HG03280 (cell line): ENCODE measurements around the gene CPSF6.
"Not testable (repeated sequence)": the region's sequence is repeated elsewhere in the genome, so short reads cannot be mapped to it uniquely, and the experiment has no call there.

ENCODE experiments used
- ATAC-seq: cut with Tn5 transposase; IDR thresholded peaks from one replicate; pipeline ENCODE4 v1.9.1; 2021; ENCODE audit warnings: mild to moderate bottlenecking, moderate library complexity; ENCODE audit not compliant: unreplicated experiment

Gene CPSF6, protein sequence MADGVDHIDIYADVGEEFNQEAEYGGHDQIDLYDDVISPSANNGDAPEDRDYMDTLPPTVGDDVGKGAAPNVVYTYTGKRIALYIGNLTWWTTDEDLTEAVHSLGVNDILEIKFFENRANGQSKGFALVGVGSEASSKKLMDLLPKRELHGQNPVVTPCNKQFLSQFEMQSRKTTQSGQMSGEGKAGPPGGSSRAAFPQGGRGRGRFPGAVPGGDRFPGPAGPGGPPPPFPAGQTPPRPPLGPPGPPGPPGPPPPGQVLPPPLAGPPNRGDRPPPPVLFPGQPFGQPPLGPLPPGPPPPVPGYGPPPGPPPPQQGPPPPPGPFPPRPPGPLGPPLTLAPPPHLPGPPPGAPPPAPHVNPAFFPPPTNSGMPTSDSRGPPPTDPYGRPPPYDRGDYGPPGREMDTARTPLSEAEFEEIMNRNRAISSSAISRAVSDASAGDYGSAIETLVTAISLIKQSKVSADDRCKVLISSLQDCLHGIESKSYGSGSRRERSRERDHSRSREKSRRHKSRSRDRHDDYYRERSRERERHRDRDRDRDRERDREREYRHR

DNA sequence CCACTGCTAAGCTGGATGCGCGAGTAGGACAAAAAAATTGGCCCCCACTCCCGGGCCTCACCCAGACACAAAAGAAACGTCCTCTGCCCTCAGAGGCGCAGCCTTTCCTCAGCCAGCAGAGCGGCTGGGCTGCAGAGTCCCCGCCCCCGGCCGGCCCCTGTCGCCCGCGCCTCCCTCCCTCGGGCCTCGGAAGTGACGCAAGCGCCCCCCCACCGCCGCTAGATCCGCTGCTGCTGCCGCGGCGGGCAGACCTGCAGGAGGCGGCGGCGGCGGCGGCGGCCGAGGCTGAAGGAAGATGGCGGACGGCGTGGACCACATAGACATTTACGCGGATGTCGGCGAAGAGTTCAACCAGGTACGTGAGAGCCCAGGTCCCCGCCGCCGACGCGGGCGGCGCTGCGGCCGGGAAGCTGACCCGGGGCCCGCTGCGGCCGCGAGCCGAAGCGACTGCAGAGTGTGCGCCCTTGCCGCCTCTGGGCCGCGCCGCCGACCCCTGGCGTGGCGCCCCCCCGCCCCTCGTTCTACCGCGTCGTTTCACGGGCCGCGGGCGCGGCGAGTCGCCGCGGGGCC lies at the start of gene CPSF6:
Gene CPSF6, plus strand, starts transcription at position 218 of the 570 bp plus-strand sequence. Its CDS starts 78 bp downstream, at position 296.
- ATAC-seq: peak; percentile 95

DNA sequence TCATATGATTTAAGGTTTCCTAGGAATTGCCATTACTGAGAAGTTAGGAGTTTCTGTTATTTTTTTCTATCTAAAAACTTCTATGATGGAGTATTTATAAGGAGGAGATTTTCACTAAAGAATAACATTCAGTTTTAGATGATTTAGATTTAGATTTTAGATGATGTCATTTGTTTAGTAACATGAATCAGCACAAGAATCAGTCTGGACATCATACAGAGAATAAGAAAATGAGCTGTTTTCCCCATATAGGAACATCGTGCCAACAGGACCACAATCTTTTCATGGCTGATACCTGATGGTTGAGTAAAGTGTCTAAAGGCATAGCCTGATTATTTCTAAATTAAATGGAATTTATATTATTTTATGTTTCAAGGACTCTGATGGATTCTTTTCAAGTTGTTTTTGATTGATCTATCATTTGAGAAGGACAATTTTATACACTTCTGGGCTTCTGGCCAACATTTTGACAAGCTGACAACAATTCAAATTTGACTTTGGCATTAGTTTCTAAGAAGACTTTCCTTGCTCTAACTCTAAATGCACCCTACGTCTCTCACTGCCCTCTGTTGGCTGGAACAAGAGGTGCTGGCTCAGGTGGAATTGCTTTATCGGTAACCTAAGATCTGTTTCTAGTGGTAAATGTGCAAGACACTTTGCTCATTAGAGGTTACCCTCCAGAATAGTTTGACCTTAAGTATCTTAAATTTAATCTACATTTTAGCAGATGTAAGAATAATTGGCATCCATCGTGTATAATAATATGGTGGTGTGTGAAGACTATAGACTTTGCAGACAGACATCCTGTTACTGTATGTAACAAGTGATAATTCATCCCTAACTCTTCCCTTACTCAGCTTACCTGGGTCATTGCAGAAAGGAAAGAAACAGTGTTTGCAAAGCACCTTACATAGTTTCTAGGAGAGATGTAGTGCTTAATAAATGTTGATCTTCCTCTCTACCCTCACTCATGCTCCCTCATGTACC lies 42.8 kb upstream of the CPSF6 start:
- ATAC-seq: no peak

DNA sequence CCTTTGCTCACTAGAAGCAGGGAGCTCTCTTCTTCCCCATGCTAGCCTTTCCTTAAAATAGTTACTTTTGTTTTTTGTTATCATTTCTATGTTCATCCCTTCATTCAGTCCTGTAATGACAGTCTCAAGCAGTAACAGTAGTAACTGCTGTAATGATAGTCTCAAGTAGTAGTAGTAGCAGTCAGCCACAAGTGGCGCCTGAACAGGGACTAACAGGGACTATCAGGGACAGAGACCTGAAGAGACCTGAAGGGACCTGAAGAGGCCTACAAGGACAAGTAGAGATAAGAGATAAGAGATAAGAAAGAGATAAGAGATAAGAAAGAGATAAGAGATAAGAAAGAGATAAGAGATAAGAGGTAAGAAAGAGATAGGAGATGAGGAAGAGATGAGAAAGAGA lies 39.4 kb upstream of the CPSF6 start:
- not testable (repeated sequence) for ATAC-seq

GRCh38 chr12:69204191-69204590 lies 35.2 kb upstream of the CPSF6 start:
- ATAC-seq: no peak

GRCh38 chr12:69210661-69211060 lies 28.7 kb upstream of the CPSF6 start:
- no peak for ATAC-seq

DNA sequence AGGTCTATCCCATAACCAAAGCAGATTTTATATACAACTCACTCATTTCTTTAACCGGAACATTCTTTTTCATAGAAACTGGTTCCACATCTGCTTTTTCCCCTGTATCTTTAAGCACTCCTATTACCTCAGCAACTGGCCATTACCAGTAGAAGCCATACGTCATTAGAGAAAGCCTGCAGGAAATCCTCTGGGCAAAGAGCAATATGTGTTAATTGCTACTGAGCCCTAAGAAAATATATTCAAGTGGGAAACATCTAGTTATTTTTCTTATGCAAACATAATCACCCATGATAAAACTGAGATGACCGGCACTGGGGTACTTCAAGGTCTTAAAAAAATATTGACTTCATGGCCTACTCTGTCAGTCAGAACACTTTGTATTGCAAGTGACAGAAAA lies 28.2 kb upstream of the CPSF6 start:
- ATAC-seq: no peak

DNA sequence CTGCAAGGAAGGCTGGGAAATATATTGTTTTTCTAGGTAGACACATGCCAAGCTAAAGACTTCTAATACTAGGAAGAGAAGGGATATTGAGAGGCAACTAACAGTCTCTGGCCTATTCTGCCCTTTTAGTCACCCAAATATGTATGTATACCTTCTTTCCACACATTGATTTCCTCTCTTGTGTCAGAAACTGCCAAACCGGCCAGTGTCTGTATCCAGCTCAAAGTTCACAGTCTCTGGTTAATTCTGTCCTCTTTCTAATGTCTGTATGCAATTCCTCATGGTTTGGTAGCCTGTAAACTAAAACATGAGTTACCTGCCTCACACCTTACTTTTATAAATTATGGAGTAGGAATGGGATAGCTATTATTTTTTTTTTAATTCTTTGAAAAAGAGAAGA lies 25.2 kb upstream of the CPSF6 start:
- no peak for ATAC-seq

GRCh38 chr12:69225251-69225910 lies 14.0 kb upstream of the CPSF6 start:
- no peak for ATAC-seq

DNA sequence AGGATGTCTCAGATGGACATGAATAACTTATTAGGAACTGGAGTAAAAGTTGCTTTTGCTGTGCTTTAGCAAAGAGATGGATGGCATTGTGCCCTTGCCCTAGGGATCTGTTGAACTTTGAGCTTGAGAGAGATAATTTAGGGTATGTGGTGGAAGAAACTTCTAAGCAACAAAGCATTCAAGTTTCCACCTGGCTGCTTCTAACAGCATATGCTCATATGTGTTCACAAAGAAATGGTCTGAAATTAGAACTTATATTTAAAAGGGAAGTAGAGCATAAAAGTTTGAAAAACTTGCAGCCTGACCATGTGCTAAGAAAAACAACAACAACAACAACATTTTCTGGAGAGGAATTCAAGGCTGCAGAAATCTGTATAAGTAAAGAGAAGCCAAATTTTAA lies 7.9 kb upstream of the CPSF6 start:
- no peak for ATAC-seq

GRCh38 chr12:69238589-69239351 lies 599 bp upstream of the CPSF6 start:
- peak; percentile 1 for ATAC-seq

GRCh38 chr12:69239922-69240630 lies 707 bp downstream of the CPSF6 start:
- peak; percentile 35 for ATAC-seq

DNA sequence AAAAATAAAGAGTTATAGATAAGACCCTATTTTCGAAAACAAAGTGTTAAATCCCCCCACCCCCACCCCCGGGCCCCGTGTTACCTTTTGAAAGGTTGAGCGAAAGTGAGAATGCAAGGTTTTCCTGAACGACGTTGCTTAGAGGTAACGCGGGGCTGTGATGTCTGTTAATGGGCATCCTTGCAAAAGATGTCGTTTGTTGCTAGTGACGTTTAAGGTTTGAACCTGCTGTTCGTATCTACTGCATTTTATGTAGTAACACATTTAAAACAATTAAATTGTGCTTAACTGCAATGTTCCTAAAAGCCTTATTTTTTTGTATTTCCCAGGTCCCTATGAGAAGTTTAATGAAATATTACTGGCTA lies 1.2 kb downstream of the CPSF6 start:
- ATAC-seq: no peak

GRCh38 chr12:69241438-69242092 lies 2.2 kb downstream of the CPSF6 start:
- ATAC-seq: no peak

- peak; percentile 20 for ATAC-seq
These were observed 4.0 kb downstream of the CPSF6 start for GRCh38 chr12:69243099-69244084.

- ATAC-seq: no peak
These were observed 8.1 kb downstream of the CPSF6 start for GRCh38 chr12:69247268-69248018.

DNA sequence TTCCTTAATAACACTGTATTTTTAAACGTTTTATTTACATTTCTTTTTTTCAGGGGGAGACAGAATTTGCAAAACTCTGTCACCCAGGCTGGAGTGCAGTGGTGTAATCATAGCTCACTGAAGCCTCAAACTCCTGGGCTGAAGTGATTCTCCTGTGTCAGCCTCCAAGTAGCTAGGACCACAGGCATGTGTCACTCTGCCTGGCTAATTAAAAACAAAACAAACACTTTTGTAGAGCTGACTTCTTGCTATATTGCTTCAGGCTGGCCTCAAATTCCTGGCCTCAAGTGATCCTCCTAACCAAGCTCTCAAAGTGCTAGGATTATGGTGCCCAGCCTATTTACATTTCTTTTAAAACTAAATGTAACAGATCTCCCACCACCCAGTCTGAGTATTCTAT lies 12.7 kb downstream of the CPSF6 start:
- ATAC-seq: no peak

DNA sequence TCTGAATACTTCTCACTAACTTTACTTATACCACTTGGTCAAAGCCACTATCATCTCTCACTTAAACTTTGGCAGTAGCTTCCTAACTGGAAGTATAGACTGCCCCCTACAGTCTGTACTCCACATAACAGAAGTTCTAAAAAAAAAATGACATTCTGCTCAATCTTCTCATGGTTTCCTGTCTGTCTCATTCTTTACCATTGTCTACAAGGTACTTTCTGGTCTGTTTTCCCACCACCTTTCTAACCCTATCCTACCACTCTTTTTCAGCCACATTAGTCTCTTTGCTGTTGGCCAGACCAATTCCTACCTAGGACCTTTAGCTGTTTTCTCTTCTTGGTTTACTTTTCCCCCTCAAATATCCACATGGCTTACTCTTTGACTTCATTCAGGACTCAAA lies 14.7 kb downstream of the CPSF6 start:
- peak; percentile 70 for ATAC-seq
